WTC11 (cell line): ENCODE measurements around the gene ZNF730.

ENCODE experiments used
- TEAD4 ChIP-seq: sonication (generic); formaldehyde crosslinking; IDR thresholded peaks from 2 replicates; pipeline ENCODE4 v1.8.0; 2022; ENCODE audit warnings: mild to moderate bottlenecking, missing genetic modification reagents
- TF ChIP-seq, protein P1 (sequence below): sonication (generic); formaldehyde crosslinking; conservative IDR thresholded peaks from 2 replicates; pipeline ENCODE4 v1.8.1; 2022; ENCODE audit warnings: mild to moderate bottlenecking, missing genetic modification reagents
- TF ChIP-seq, protein P2 (sequence below): sonication (generic); formaldehyde crosslinking; IDR thresholded peaks from 2 replicates; pipeline ENCODE4 v1.8.0; 2022; ENCODE audit warnings: mild to moderate bottlenecking, missing genetic modification reagents
- TF ChIP-seq, protein P3 (sequence below): fragments of 200-600 bp; IDR thresholded peaks from 2 replicates; pipeline ENCODE4 v1.8.0; 2022; ENCODE audit warnings: antibody characterized with exemption

DNA sequence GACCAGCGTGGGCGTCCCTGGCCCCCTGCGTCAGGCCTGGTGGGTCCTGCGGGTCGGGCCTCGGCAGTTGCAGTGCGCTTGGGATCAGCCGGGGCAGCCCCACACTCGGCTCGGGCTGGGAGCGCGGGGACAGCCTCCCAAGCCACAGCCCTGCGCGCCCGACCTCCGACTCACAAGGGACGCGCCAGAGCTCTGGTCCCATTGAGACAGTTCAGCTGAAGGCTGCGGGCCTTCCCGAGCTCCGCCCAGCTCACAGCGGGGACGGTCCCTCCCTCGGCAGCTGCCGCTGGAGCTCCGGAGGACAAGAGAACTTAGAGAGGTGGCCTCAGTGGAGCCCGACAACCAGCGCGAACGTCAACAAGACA, 45.7 kb upstream of the ZNF730 start:
- TF ChIP-seq, protein P1, sequence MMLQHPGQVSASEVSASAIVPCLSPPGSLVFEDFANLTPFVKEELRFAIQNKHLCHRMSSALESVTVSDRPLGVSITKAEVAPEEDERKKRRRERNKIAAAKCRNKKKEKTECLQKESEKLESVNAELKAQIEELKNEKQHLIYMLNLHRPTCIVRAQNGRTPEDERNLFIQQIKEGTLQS (CRISPR knock-in tag), result no peak
- TF ChIP-seq, protein P2, sequence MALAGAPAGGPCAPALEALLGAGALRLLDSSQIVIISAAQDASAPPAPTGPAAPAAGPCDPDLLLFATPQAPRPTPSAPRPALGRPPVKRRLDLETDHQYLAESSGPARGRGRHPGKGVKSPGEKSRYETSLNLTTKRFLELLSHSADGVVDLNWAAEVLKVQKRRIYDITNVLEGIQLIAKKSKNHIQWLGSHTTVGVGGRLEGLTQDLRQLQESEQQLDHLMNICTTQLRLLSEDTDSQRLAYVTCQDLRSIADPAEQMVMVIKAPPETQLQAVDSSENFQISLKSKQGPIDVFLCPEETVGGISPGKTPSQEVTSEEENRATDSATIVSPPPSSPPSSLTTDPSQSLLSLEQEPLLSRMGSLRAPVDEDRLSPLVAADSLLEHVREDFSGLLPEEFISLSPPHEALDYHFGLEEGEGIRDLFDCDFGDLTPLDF (CRISPR knock-in tag), result no peak
- TF ChIP-seq, protein P3, sequence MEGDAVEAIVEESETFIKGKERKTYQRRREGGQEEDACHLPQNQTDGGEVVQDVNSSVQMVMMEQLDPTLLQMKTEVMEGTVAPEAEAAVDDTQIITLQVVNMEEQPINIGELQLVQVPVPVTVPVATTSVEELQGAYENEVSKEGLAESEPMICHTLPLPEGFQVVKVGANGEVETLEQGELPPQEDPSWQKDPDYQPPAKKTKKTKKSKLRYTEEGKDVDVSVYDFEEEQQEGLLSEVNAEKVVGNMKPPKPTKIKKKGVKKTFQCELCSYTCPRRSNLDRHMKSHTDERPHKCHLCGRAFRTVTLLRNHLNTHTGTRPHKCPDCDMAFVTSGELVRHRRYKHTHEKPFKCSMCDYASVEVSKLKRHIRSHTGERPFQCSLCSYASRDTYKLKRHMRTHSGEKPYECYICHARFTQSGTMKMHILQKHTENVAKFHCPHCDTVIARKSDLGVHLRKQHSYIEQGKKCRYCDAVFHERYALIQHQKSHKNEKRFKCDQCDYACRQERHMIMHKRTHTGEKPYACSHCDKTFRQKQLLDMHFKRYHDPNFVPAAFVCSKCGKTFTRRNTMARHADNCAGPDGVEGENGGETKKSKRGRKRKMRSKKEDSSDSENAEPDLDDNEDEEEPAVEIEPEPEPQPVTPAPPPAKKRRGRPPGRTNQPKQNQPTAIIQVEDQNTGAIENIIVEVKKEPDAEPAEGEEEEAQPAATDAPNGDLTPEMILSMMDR, result no peak
- no peak for TF ChIP-seq TEAD4 (CRISPR knock-in tag)
